K562 (cell line): ENCODE data around the gene BMP4.

Experiments
- CBFA2T3 ChIP-seq: fragments of 450-650 bp; IDR thresholded peaks from 2 replicates; pipeline ENCODE4 v1.6.1; 2017
- ETS1 ChIP-seq: conservative IDR thresholded peaks from 2 replicates; pipeline ENCODE4 v1.6.1; 2011; ENCODE audit warnings: low read depth, mild to moderate bottlenecking, low read length; ENCODE audit not compliant: control insufficient read depth
- FOS ChIP-seq: IDR thresholded peaks from 3 replicates; pipeline ENCODE4 v1.6.1; 2011; ENCODE audit not compliant: insufficient read length; ENCODE audit errors: extremely low read depth
- NFE2L1 ChIP-seq: fragments of 450-650 bp; IDR thresholded peaks from 2 replicates; pipeline ENCODE4 v1.6.1; 2016; ENCODE audit warnings: missing genetic modification characterization, low read depth, mild to moderate bottlenecking, missing compliant biosample characterization, moderate library complexity, borderline replicate concordance
- POLR2AphosphoS5 ChIP-seq: IDR thresholded peaks from 2 replicates; pipeline ENCODE4 v1.6.1; 2011; ENCODE audit warnings: mild to moderate bottlenecking, low read depth, low read length, moderate library complexity; ENCODE audit not compliant: control insufficient read depth, insufficient read depth
- POLR2G ChIP-seq: fragments of 200-400 bp; formaldehyde crosslinking; IDR thresholded peaks from 2 replicates; pipeline ENCODE4 v1.6.1; 2017; ENCODE audit warnings: low read depth, mild to moderate bottlenecking, antibody characterized with exemption, low read length, moderate library complexity
- THAP7 ChIP-seq: fragments of 250-450 bp; sonication (Bioruptor Pico); IDR thresholded peaks from 2 replicates; pipeline ENCODE4 v1.5.0; 2021
- ZNF449 ChIP-seq: fragments of 250-450 bp; sonication (Bioruptor Pico); IDR thresholded peaks from 2 replicates; pipeline ENCODE4 v1.8.0; 2022; ENCODE audit warnings: moderate library complexity, mild to moderate bottlenecking, inconsistent platforms
- TF ChIP-seq, protein P1 (sequence below): fragments of 450-650 bp; IDR thresholded peaks from 2 replicates; pipeline ENCODE4 v1.6.1; 2017; ENCODE audit warnings: antibody characterized with exemption, mild to moderate bottlenecking
- TF ChIP-seq, protein P2 (sequence below), 2 experiments: fragments of 450-650 bp; formaldehyde crosslinking in 1 of 2; IDR thresholded peaks; 2 replicates each; pipeline versions ENCODE4 v1.4.0 to v1.6.1; 2014 to 2020; ENCODE audit warnings: mild to moderate bottlenecking in 2 of 2, borderline replicate concordance in 1 of 2, low read depth in 1 of 2

- TF ChIP-seq POLR2AphosphoS5 (no peak), POLR2G (no peak), NFE2L1 (tag) (no peak), CBFA2T3 (no peak), FOS (no peak), ZNF449 (CRISPR knock-in tag) (no peak), ETS1 (no peak), THAP7 (CRISPR knock-in tag) (no peak)
- TF ChIP-seq, protein P1, sequence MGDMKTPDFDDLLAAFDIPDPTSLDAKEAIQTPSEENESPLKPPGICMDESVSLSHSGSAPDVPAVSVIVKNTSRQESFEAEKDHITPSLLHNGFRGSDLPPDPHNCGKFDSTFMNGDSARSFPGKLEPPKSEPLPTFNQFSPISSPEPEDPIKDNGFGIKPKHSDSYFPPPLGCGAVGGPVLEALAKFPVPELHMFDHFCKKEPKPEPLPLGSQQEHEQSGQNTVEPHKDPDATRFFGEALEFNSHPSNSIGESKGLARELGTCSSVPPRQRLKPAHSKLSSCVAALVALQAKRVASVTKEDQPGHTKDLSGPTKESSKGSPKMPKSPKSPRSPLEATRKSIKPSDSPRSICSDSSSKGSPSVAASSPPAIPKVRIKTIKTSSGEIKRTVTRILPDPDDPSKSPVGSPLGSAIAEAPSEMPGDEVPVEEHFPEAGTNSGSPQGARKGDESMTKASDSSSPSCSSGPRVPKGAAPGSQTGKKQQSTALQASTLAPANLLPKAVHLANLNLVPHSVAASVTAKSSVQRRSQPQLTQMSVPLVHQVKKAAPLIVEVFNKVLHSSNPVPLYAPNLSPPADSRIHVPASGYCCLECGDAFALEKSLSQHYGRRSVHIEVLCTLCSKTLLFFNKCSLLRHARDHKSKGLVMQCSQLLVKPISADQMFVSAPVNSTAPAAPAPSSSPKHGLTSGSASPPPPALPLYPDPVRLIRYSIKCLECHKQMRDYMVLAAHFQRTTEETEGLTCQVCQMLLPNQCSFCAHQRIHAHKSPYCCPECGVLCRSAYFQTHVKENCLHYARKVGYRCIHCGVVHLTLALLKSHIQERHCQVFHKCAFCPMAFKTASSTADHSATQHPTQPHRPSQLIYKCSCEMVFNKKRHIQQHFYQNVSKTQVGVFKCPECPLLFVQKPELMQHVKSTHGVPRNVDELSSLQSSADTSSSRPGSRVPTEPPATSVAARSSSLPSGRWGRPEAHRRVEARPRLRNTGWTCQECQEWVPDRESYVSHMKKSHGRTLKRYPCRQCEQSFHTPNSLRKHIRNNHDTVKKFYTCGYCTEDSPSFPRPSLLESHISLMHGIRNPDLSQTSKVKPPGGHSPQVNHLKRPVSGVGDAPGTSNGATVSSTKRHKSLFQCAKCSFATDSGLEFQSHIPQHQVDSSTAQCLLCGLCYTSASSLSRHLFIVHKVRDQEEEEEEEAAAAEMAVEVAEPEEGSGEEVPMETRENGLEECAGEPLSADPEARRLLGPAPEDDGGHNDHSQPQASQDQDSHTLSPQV, result no peak
- TF ChIP-seq, protein P2, sequence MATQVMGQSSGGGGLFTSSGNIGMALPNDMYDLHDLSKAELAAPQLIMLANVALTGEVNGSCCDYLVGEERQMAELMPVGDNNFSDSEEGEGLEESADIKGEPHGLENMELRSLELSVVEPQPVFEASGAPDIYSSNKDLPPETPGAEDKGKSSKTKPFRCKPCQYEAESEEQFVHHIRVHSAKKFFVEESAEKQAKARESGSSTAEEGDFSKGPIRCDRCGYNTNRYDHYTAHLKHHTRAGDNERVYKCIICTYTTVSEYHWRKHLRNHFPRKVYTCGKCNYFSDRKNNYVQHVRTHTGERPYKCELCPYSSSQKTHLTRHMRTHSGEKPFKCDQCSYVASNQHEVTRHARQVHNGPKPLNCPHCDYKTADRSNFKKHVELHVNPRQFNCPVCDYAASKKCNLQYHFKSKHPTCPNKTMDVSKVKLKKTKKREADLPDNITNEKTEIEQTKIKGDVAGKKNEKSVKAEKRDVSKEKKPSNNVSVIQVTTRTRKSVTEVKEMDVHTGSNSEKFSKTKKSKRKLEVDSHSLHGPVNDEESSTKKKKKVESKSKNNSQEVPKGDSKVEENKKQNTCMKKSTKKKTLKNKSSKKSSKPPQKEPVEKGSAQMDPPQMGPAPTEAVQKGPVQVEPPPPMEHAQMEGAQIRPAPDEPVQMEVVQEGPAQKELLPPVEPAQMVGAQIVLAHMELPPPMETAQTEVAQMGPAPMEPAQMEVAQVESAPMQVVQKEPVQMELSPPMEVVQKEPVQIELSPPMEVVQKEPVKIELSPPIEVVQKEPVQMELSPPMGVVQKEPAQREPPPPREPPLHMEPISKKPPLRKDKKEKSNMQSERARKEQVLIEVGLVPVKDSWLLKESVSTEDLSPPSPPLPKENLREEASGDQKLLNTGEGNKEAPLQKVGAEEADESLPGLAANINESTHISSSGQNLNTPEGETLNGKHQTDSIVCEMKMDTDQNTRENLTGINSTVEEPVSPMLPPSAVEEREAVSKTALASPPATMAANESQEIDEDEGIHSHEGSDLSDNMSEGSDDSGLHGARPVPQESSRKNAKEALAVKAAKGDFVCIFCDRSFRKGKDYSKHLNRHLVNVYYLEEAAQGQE (IDR thresholded peaks at IDR 0.05; ENCODE audit: borderline replicate concordance), result no peak
- TF ChIP-seq, protein P2 (CRISPR knock-in tag; IDR thresholded peaks at IDR 0.05; ENCODE audit: low read depth), result no peak
These were observed 21.7 kb downstream of the BMP4 start for GRCh38 chr14:53934778-53935414.
